Measurements from ENCODE around the gene ITGA5.
A peak's percentile ranks its signal among the peaks of the same experiment; 100 is the strongest.

Gene ITGA5

GRCh38 chr12:54371328-54372112, 47.5 kb downstream of the ITGA5 start:
- Histone ChIP-seq H3K27me3 (ENCODE audit: insufficient read depth, low read length, poor library complexity) (no peaks in the 10 kb centered on the region), H3K4me1 (ENCODE audit: insufficient read depth, low read length) (peaks cover 19% of the 10 kb centered on the region), H3K27ac (ENCODE audit: low read length) (no peak overlapping the region), H3K9me3 (ENCODE audit: insufficient read depth, low read length, severe bottlenecking) (no peaks in the 10 kb centered on the region), H3K36me3 (ENCODE audit: insufficient read depth, low read length) (no peaks in the 10 kb centered on the region), H3K9ac (ENCODE audit: low read depth, low read length) (no peak overlapping the region), H3K4me3 (ENCODE audit: low read depth in 1 of 2, low read length in 2 of 2) (no peak overlapping the region), H3K4me2 (ENCODE audit: insufficient read depth, low read length) (no peak overlapping the region), H3K79me2 (ENCODE audit: insufficient read depth, low read length) (no peaks in the 10 kb centered on the region), H4K20me1 (ENCODE audit: insufficient read depth, low read length) (no peaks in the 10 kb centered on the region), H2AFZ (ENCODE audit: low read depth, low read length) (no peak overlapping the region)
- DNase-seq (peak; percentile 42), ATAC-seq (ENCODE audit: insufficient read depth, low read depth) (no peak)
- TF ChIP-seq CTCF (IDR thresholded peaks at IDR 0.05; ENCODE audit: borderline replicate concordance, extremely low read depth, low read length, poor library complexity, severe bottlenecking) (no peak), EZH2 (IDR thresholded peaks at IDR 0.05; ENCODE audit: borderline replicate concordance, low read depth, low read length, severe bottlenecking) (no peak)

- DNase-seq (no peak), ATAC-seq (ENCODE audit: insufficient read depth, low read depth) (no peak)
- H4K20me1 ChIP-seq (ENCODE audit: insufficient read depth, low read length) = no peaks in the 10 kb centered on the region
- H3K4me3 ChIP-seq (ENCODE audit: low read depth in 1 of 2, low read length in 2 of 2) = no peak overlapping the region
- TF ChIP-seq CTCF (IDR thresholded peaks at IDR 0.05; ENCODE audit: borderline replicate concordance, extremely low read depth, low read length, poor library complexity, severe bottlenecking) = no peak
- no peak for TF ChIP-seq EZH2 (IDR thresholded peaks at IDR 0.05; ENCODE audit: borderline replicate concordance, low read depth, low read length, severe bottlenecking)
- peaks cover 19% of the 10 kb centered on the region for H3K4me1 ChIP-seq (ENCODE audit: insufficient read depth, low read length)
- H3K27ac ChIP-seq (ENCODE audit: low read length) = no peak overlapping the region
- no peaks in the 10 kb centered on the region for H3K79me2 ChIP-seq (ENCODE audit: insufficient read depth, low read length)
- H3K9me3 ChIP-seq (ENCODE audit: insufficient read depth, low read length, severe bottlenecking) = no peaks in the 10 kb centered on the region
- no peak overlapping the region for H3K9ac ChIP-seq (ENCODE audit: low read depth, low read length)
- no peak overlapping the region for H3K4me2 ChIP-seq (ENCODE audit: insufficient read depth, low read length)
- no peaks in the 10 kb centered on the region for H3K36me3 ChIP-seq (ENCODE audit: insufficient read depth, low read length)
- no peaks in the 10 kb centered on the region for H3K27me3 ChIP-seq (ENCODE audit: insufficient read depth, low read length, poor library complexity)
- no peak overlapping the region for H2AFZ ChIP-seq (ENCODE audit: low read depth, low read length)
These were observed 48.8 kb downstream of the ITGA5 start for GRCh38 chr12:54370171-54370730.

DNA sequence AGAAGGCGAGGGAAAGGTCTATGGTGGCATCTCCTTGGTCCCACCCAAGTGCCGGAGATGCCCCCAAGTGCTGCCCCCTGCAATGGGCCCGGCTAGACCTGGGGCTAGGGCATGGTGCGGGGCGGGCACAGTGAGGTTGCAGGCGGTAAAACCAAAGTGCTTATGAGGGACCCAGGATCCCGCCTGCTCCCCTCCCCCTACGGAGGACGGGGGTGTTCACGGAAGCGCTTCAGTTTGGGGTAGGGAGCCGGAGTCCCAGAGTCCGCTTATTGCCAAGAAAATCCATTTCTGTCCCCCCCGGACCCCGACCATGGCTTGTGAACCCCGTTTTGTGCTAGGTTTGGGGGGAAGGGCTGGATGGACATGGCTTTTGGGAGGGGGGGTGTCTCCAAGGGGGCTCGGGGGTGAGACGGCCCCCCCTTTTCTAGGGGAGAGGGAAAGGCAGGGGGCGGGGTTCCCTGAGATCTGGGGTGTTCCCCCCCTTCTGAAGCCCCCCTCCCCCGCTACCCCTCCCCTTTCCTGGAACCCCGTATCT, 49.4 kb downstream of the ITGA5 start:
- H3K79me2 ChIP-seq (ENCODE audit: insufficient read depth, low read length) = no peaks in the 10 kb centered on the region
- H3K27me3 ChIP-seq (ENCODE audit: insufficient read depth, low read length, poor library complexity) = no peaks in the 10 kb centered on the region
- no peaks in the 10 kb centered on the region for H3K36me3 ChIP-seq (ENCODE audit: insufficient read depth, low read length)
- no peak overlapping the region for H3K27ac ChIP-seq (ENCODE audit: low read length)
- H3K9ac ChIP-seq (ENCODE audit: low read depth, low read length) = no peak overlapping the region
- DNase-seq (no peak), ATAC-seq (ENCODE audit: insufficient read depth, low read depth) (no peak)
- no peak overlapping the region for H2AFZ ChIP-seq (ENCODE audit: low read depth, low read length)
- TF ChIP-seq EZH2 (IDR thresholded peaks at IDR 0.05; ENCODE audit: borderline replicate concordance, low read depth, low read length, severe bottlenecking) = no peak
- no peak for TF ChIP-seq CTCF (IDR thresholded peaks at IDR 0.05; ENCODE audit: borderline replicate concordance, extremely low read depth, low read length, poor library complexity, severe bottlenecking)
- H3K4me1 ChIP-seq (ENCODE audit: insufficient read depth, low read length) = peaks cover 19% of the 10 kb centered on the region
- no peak overlapping the region for H3K4me2 ChIP-seq (ENCODE audit: insufficient read depth, low read length)
- no peaks in the 10 kb centered on the region for H3K9me3 ChIP-seq (ENCODE audit: insufficient read depth, low read length, severe bottlenecking)
- H4K20me1 ChIP-seq (ENCODE audit: insufficient read depth, low read length) = no peaks in the 10 kb centered on the region
- no peak overlapping the region for H3K4me3 ChIP-seq (ENCODE audit: low read depth in 1 of 2, low read length in 2 of 2)
